K562 (cell line): ENCODE data around the gene LRP4. TPM values are rescaled to one million over a fixed set of nuclear protein-coding genes. Genes with fewer than 3 reads are reported as not detected.

Experiments
- ATAC-seq: fragments of 200-7000 bp; cut with Tn5 transposase; 3 replicates; pipeline ENCODE4 v1.9.1; 2020; ENCODE audit warnings: moderate library complexity
- BruUV-seq: library from RNA; stranded (reverse); fragments of 400-500 nt; replicated peaks from 2 replicates; lab custom pipeline; 2021; lab: Mats Ljungman, UMichigan
- CTCF ChIA-PET: fragments of 300-600 bp; formaldehyde crosslinking; extraction: SDS; loops from one replicate; lab custom pipeline; 2021; ENCODE audit warnings: low intra/inter-chr PET ratio; lab: Yijun Ruan, JAX
- POLR2A ChIA-PET: fragments of 300-600, 350-650 bp; sonication (Branson Sonifier 250); formaldehyde crosslinking; extraction: SDS; loops from one replicate; lab custom pipeline; 2021; ENCODE audit warnings: antibody characterized with exemption, inconsistent platforms; lab: Yijun Ruan, JAX
- DNase-seq, 4 experiments: peaks; one replicate each; pipeline versions ENCODE4 v3.0.0 to v3.0.0-alpha.2; 2011 to 2018; ENCODE audit warnings: low spot score in 3 of 4, mixed read lengths in 3 of 4; ENCODE audit errors: extremely low read depth in 1 of 4
- FAIRE-seq: peaks from 2 replicates; lab custom pipeline; 2011; peaks lifted over from hg19 to GRCh38; lab: Jason Lieb, UNC
- H2AFZ ChIP-seq: 2 replicates; pipeline ENCODE4 v1.6.0; 2011; ENCODE audit warnings: low read depth, low read length, control low read depth, inconsistent platforms
- H3K27ac ChIP-seq: fragments of 200-600 bp; 3 replicates; pipeline ENCODE4 v1.8.0; 2011; ENCODE audit warnings: low read depth, mild to moderate bottlenecking, control low read depth, inconsistent platforms, low read length, moderate library complexity, mixed read lengths; ENCODE audit errors: extremely low read depth
- H3K27me3 ChIP-seq, 2 experiments: fragments of 300-600 bp in 1 of 2; 2 replicates in 1 of 2; 3 replicates in 1 of 2; pipeline versions ENCODE4 v1.6.0 to v1.8.0; 2011; ENCODE audit warnings: inconsistent platforms in 2 of 2, low read length in 2 of 2, mild to moderate bottlenecking in 1 of 2, mixed read lengths in 1 of 2, moderate library complexity in 1 of 2; ENCODE audit not compliant: control insufficient read depth in 2 of 2, insufficient read depth in 2 of 2
- H3K36me3 ChIP-seq: fragments of 300-600 bp; 3 replicates; pipeline ENCODE4 v1.8.0; 2011; ENCODE audit warnings: mild to moderate bottlenecking, low read length, inconsistent platforms; ENCODE audit not compliant: control insufficient read depth, insufficient read depth
- H3K4me1 ChIP-seq, 2 experiments: fragments of 200-600 bp in 1 of 2; replicated peaks in 1 of 2; 2 replicates in 1 of 2; 3 replicates in 1 of 2; pipeline versions ENCODE4 v1.5.1 to v1.8.0; 2011; ENCODE audit warnings: inconsistent platforms in 2 of 2, low read length in 2 of 2, mild to moderate bottlenecking in 1 of 2, mixed read lengths in 1 of 2, moderate library complexity in 1 of 2; ENCODE audit not compliant: control insufficient read depth in 2 of 2, insufficient read depth in 2 of 2
- H3K4me2 ChIP-seq: 2 replicates; pipeline ENCODE4 v1.6.1; 2011; ENCODE audit warnings: low read length, control low read depth, inconsistent platforms, mixed read lengths; ENCODE audit not compliant: insufficient read depth
- H3K4me3 ChIP-seq: fragments of 200-600 bp; sonication (generic), shearing (Covaris generic); 2 replicates; pipeline ENCODE4 v1.5.1; 2016; ENCODE audit warnings: control low read depth, inconsistent platforms
- H3K79me2 ChIP-seq: fragments of 200-600 bp; 3 replicates; pipeline ENCODE4 v1.8.0; 2011; ENCODE audit warnings: low read length, inconsistent platforms; ENCODE audit not compliant: control insufficient read depth, insufficient read depth
- H3K9ac ChIP-seq, 2 experiments: 2 replicates each; pipeline versions ENCODE4 v1.6.0 to v1.6.1; 2011; ENCODE audit warnings: low read depth in 2 of 2, low read length in 2 of 2, control low read depth in 1 of 2, inconsistent platforms in 1 of 2, mild to moderate bottlenecking in 1 of 2, mixed read lengths in 1 of 2; ENCODE audit not compliant: insufficient read depth in 1 of 2
- H3K9me1 ChIP-seq: one replicate; pipeline ENCODE4 v1.6.0; 2011; ENCODE audit warnings: inconsistent platforms, mild to moderate bottlenecking, low read length, moderate library complexity; ENCODE audit not compliant: control insufficient read depth, insufficient read depth
- H3K9me3 ChIP-seq: replicated peaks from 2 replicates; pipeline ENCODE4 v1.5.1; 2011; ENCODE audit warnings: low read depth, low read length, inconsistent platforms; ENCODE audit not compliant: control insufficient read depth, insufficient read depth
- H4K20me1 ChIP-seq: replicated peaks from 2 replicates; pipeline ENCODE4 v1.6.1; 2011; ENCODE audit warnings: low read length, inconsistent platforms, mixed read lengths; ENCODE audit not compliant: control insufficient read depth, insufficient read depth
- ATF1 ChIP-seq, 2 experiments: fragments of 450-650 bp in 1 of 2; IDR thresholded peaks; 2 replicates each; pipeline ENCODE4 v1.6.1; 2016; ENCODE audit warnings: missing compliant biosample characterization in 1 of 2, missing genetic modification characterization in 1 of 2
- COPS2 ChIP-seq: fragments of 450-650 bp; conservative IDR thresholded peaks from 2 replicates; pipeline ENCODE4 v1.6.1; 2016; ENCODE audit warnings: mild to moderate bottlenecking, moderate library complexity
- CREM ChIP-seq: IDR thresholded peaks from 2 replicates; pipeline ENCODE4 v1.6.1; 2014; ENCODE audit warnings: antibody characterized with exemption, low read depth
- FOXJ3 ChIP-seq: sonication (generic); formaldehyde crosslinking; IDR thresholded peaks from 2 replicates; pipeline ENCODE4 v1.4.0; 2020; ENCODE audit warnings: mild to moderate bottlenecking, missing genetic modification reagents
- MAX ChIP-seq: sonication (generic); formaldehyde crosslinking; IDR thresholded peaks from 2 replicates; pipeline ENCODE4 v1.9.0; 2022; ENCODE audit warnings: mild to moderate bottlenecking, missing genetic modification reagents
- MIER1 ChIP-seq: fragments of 450-650 bp; IDR thresholded peaks from 2 replicates; pipeline ENCODE4 v1.6.1; 2016; ENCODE audit warnings: antibody characterized with exemption, mild to moderate bottlenecking, low read depth
- NCOA1 ChIP-seq: fragments of 450-650 bp; IDR thresholded peaks from 2 replicates; pipeline ENCODE4 v1.6.1; 2016; ENCODE audit warnings: low read depth
- ZBED1 ChIP-seq: IDR thresholded peaks from 2 replicates; pipeline ENCODE4 v1.6.1; 2014
- ZNF146 ChIP-seq: IDR thresholded peaks from one replicate; pipeline ENCODE4 v1.6.1; 2018; ENCODE audit warnings: missing compliant biosample characterization; ENCODE audit not compliant: unreplicated experiment
- ZNF347 ChIP-seq: fragments of 450-650 bp; formaldehyde crosslinking; IDR thresholded peaks from 2 replicates; pipeline ENCODE4 v1.4.0; 2020; ENCODE audit warnings: low read depth, mild to moderate bottlenecking, moderate library complexity
- WGBS: fragments of 100-300 bp; shearing (Covaris generic); methylation state at CpG from one replicate; pipeline ENCODE4 v1.1.6; 2016; ENCODE audit warnings: low coverage, mixed read lengths; ENCODE audit not compliant: insufficient coverage; ENCODE audit errors: missing lambda C conversion rate; 5-methylcytosine and 5-hydroxymethylcytosine counted together
- in situ Hi-C: fragments of 300-500 bp; cut with MboI; formaldehyde crosslinking; loops from 4 replicates; pipeline ENCODE4 v1.15.0; 2018; ENCODE audit warnings: inconsistent platforms, mixed read lengths
- intact Hi-C: fragments of 100-400 bp; cut with micrococcal nuclease; formaldehyde crosslinking; loops from 2 replicates; pipeline ENCODE4 v1.14.2; 2022
- polyA plus RNA-seq, 8 experiments: library from polyadenylated mRNA; depleted of rRNA in 4 of 8; stranded (reverse) in 5 of 8; unstranded in 3 of 8; fragments of >200 nt; fragmentation: Nextera tagmentation in 2 of 8; fragmentation: Illumina TruSeq in 1 of 8; extraction: Ambion mirVana in 2 of 8; extraction: Trizol in 1 of 8; gene quantifications; 2 replicates each; pipeline versions ENCODE4 v1.2.1 to v1.2.3, GENCODE V29; 2011 to 2014; ENCODE audit warnings: inconsistent platforms in 1 of 8, missing spikeins in 1 of 8
- total RNA-seq, 7 experiments: library from RNA; depleted of rRNA in 6 of 7; stranded (reverse); fragments of >200 nt in 6 of 7; fragmentation: Illumina TruSeq in 2 of 7; extraction: Trizol in 2 of 7; gene quantifications; 2 replicates each; pipeline versions ENCODE4 v1.2.1 to v1.2.3, GENCODE V29; 2011 to 2021; ENCODE audit warnings: low replicate concordance in 1 of 7
- TF ChIP-seq, protein P1 (sequence below): fragments of 250-450 bp; sonication (Bioruptor Pico); IDR thresholded peaks from 2 replicates; pipeline ENCODE4 v1.4.0; 2020; ENCODE audit warnings: mild to moderate bottlenecking, moderate library complexity
- TF ChIP-seq, protein P2 (sequence below): fragments of 250-450 bp; sonication (Bioruptor Pico); IDR thresholded peaks from 2 replicates; pipeline ENCODE4 v1.5.0; 2022; ENCODE audit warnings: mild to moderate bottlenecking
- TF ChIP-seq, protein P3 (sequence below): IDR thresholded peaks from 2 replicates; pipeline ENCODE4 v1.6.1; 2012; ENCODE audit warnings: low read depth, low read length, improper control_type of control experiment, borderline replicate concordance

Gene LRP4
- total and polyA plus RNA-seq, 9 of the 15 experiments (the other 6 are each of a cell fraction or from before 2014, with no cell fraction given): 0.04 to 0.54 (median 0.10) TPM

GRCh38 chr11:46876471-46876870 is 41.9 kb downstream of the LRP4 start:
- no peaks in the 10 kb centered on the region for H3K36me3 ChIP-seq
- DNase-seq (no peak), ATAC-seq (no peak), FAIRE-seq (no peak)
- 6% methylated on average over 11 of the region's 11 CpGs for WGBS
- no peak overlapping the region for H3K4me2 ChIP-seq
- no peaks in the 10 kb centered on the region; a peak in 1 of 5 replicates for H3K4me1 ChIP-seq
- ChIA-PET POLR2A (interaction anchor here (1.1 kb wide), 1 partner anchor 8 kb away, joined by 3 read pairs; no protein-coding TSS in a partner anchor), CTCF (no interaction called here)
- peaks cover 29 to 73% of the 10 kb centered on the region in 2 experiments for H3K27me3 ChIP-seq
- H3K4me3 ChIP-seq: no peak overlapping the region
- in situ Hi-C loops (no loop called here), intact Hi-C loops (no loop called here)
- no peak overlapping the region for H3K9ac ChIP-seq
- no peaks in the 10 kb centered on the region for H3K9me3 ChIP-seq
- peaks cover 2% of the 10 kb centered on the region; the same call in 1 of the 2 replicates for H4K20me1 ChIP-seq
- no peak overlapping the region for H3K27ac ChIP-seq
- TF ChIP-seq, protein P1, sequence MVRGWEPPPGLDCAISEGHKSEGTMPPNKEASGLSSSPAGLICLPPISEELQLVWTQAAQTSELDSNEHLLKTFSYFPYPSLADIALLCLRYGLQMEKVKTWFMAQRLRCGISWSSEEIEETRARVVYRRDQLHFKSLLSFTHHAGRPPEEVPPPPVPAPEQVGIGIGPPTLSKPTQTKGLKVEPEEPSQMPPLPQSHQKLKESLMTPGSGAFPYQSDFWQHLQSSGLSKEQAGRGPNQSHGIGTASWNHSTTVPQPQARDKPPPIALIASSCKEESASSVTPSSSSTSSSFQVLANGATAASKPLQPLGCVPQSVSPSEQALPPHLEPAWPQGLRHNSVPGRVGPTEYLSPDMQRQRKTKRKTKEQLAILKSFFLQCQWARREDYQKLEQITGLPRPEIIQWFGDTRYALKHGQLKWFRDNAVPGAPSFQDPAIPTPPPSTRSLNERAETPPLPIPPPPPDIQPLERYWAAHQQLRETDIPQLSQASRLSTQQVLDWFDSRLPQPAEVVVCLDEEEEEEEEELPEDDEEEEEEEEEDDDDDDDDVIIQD (CRISPR knock-in tag): no peak
- TF ChIP-seq, protein P2, sequence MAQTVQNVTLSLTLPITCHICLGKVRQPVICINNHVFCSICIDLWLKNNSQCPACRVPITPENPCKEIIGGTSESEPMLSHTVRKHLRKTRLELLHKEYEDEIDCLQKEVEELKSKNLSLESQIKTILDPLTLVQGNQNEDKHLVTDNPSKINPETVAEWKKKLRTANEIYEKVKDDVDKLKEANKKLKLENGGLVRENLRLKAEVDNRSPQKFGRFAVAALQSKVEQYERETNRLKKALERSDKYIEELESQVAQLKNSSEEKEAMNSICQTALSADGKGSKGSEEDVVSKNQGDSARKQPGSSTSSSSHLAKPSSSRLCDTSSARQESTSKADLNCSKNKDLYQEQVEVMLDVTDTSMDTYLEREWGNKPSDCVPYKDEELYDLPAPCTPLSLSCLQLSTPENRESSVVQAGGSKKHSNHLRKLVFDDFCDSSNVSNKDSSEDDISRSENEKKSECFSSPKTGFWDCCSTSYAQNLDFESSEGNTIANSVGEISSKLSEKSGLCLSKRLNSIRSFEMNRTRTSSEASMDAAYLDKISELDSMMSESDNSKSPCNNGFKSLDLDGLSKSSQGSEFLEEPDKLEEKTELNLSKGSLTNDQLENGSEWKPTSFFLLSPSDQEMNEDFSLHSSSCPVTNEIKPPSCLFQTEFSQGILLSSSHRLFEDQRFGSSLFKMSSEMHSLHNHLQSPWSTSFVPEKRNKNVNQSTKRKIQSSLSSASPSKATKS (CRISPR knock-in tag): no peak
- TF ChIP-seq CREM: no peak
- no peak for TF ChIP-seq MAX
- no peak for TF ChIP-seq NCOA1
- TF ChIP-seq, protein P3, sequence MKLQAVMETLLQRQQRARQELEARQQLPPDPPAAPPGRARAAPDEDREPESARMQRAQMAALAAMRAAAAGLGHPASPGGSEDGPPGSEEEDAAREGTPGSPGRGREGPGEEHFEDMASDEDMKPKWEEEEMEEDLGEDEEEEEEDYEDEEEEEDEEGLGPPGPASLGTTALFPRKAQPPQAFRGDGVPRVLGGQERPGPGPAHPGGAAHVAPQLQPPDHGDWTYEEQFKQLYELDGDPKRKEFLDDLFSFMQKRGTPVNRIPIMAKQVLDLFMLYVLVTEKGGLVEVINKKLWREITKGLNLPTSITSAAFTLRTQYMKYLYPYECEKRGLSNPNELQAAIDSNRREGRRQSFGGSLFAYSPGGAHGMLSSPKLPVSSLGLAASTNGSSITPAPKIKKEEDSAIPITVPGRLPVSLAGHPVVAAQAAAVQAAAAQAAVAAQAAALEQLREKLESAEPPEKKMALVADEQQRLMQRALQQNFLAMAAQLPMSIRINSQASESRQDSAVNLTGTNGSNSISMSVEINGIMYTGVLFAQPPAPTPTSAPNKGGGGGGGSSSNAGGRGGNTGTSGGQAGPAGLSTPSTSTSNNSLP: no peak
- no peak for TF ChIP-seq FOXJ3 (CRISPR knock-in tag)
- TF ChIP-seq MIER1: no peak
- TF ChIP-seq ZNF347: no peak
- no peak for TF ChIP-seq ZBED1
- no peak for TF ChIP-seq ZNF146 (CRISPR knock-in tag)
- TF ChIP-seq ATF1 (CRISPR knock-in tag; IDR thresholded peaks at IDR 0.05): no peak
- TF ChIP-seq ATF1 (tag; IDR thresholded peaks at IDR 0.05): no peak
- TF ChIP-seq COPS2: no peak
- BruUV-seq: no TSS peak
- no peaks in the 10 kb centered on the region for H3K9me1 ChIP-seq
- no peak overlapping the region for H2AFZ ChIP-seq
- no peaks in the 10 kb centered on the region for H3K79me2 ChIP-seq
